Fibroblast of gingiva (primary cell): Measurements from ENCODE around the gene CHRNG.

Experiments used
- DNase-seq: peaks from one replicate; pipeline ENCODE4 v3.0.0-alpha.2; 2011; ENCODE audit warnings: low read depth

CHRNG gene

GRCh38 chr2:232539298-232540231 lies at the start of gene CHRNG:
CHRNG (plus strand) TSS chr2:232539692; CDS start chr2:232539748, 56 bp downstream.
- no peak for DNase-seq

- no peak for DNase-seq
These were observed 49.0 kb upstream of the CHRNG start for GRCh38 chr2:232490221-232491138.

- DNase-seq, result no peak
These were observed 48.2 kb upstream of the CHRNG start for GRCh38 chr2:232491139-232491780.

- DNase-seq, result no peak
These were observed 47.1 kb upstream of the CHRNG start for GRCh38 chr2:232492236-232492848.

- no peak for DNase-seq
These were observed 46.4 kb upstream of the CHRNG start for GRCh38 chr2:232492963-232493700.

GRCh38 chr2:232493701-232494474 lies 45.6 kb upstream of the CHRNG start:
- no peak for DNase-seq

- DNase-seq, result no peak
These were observed 45.0 kb upstream of the CHRNG start for GRCh38 chr2:232494542-232494941.

- DNase-seq, result no peak
These were observed 44.2 kb upstream of the CHRNG start for GRCh38 chr2:232495292-232495691.

- DNase-seq, result no peak
These were observed 42.8 kb upstream of the CHRNG start for GRCh38 chr2:232496501-232497270.

- no peak for DNase-seq
These were observed 42.1 kb upstream of the CHRNG start for GRCh38 chr2:232497348-232497747.

GRCh38 chr2:232498452-232498851 lies 41.0 kb upstream of the CHRNG start:
- DNase-seq, result no peak

GRCh38 chr2:232501331-232501771 lies 38.1 kb upstream of the CHRNG start:
- DNase-seq, result no peak

- no peak for DNase-seq
These were observed 37.6 kb upstream of the CHRNG start for GRCh38 chr2:232501794-232502390.

GRCh38 chr2:232502511-232502910 lies 37.0 kb upstream of the CHRNG start:
- DNase-seq, result no peak

- DNase-seq, result no peak
These were observed 36.3 kb upstream of the CHRNG start for GRCh38 chr2:232502911-232503808.

GRCh38 chr2:232503809-232504323 lies 35.6 kb upstream of the CHRNG start:
- no peak for DNase-seq

GRCh38 chr2:232504438-232504837 lies 35.1 kb upstream of the CHRNG start:
- DNase-seq, result no peak

GRCh38 chr2:232505856-232506255 lies 33.6 kb upstream of the CHRNG start:
- DNase-seq, result no peak
